Right renal cortex interstitium (tissue), 3 donors: ENCODE data around the gene TTI1. TPM values are rescaled to one million over a fixed set of nuclear protein-coding genes. Genes with fewer than 3 reads are reported as not detected.

ENCODE experiments used
- DNase-seq, 3 donors: peaks; one replicate each; pipeline ENCODE4 v3.0.0-alpha.2; 2013; ENCODE audit warnings: low read depth in 3 of 3, low spot score in 2 of 3
- polyA plus RNA-seq, 3 donors: library from polyadenylated mRNA; unstranded; fragments of 120-200 nt; gene quantifications; one replicate each; pipeline ENCODE4 v1.2.1, GENCODE V29; 2013; ENCODE audit not compliant: insufficient read length in 3 of 3

TTI1 gene
- polyA plus RNA-seq, 3 donors = 24.6 to 29.4 (median 25.5) TPM

DNA sequence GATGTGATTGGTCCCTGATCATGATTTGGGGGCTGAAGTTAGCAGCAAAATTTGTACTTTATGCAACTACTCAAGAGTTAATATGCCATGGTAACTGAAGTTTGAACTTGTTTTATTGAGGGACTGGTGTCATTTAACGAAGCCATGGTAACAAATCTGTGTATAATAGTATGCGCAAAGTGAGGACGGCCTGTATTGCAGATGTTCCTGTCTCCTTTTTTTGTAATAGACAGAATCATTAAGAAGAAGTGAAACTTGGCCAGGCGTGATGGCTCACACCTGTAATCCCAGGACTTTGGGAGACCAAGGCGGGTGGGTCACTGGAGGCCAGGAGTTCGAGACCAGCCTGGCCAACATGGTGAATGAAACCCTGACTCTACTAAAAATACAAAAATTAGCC is 22.6 kb upstream of the TTI1 start:
- no peak for DNase-seq

DNA sequence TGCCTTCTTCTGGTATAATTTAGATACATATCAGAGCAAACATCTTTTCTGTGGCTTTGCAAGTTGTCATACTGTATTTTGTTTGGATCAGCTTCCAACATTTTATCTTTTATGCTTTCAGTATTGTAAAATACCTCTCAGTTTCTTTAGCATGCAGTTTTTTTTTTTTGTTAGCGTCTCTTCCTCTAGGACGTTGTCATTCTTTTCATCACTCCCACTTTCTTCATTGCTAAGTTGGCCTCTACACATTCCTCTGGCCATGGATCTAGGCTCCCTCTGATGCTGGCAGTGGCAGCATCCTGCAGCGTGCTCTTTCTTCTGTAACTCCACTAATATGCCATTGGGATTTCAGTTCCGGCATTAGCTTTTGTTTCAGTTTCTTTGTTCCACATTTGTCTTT is 22.0 kb upstream of the TTI1 start:
- DNase-seq = no peak

DNA sequence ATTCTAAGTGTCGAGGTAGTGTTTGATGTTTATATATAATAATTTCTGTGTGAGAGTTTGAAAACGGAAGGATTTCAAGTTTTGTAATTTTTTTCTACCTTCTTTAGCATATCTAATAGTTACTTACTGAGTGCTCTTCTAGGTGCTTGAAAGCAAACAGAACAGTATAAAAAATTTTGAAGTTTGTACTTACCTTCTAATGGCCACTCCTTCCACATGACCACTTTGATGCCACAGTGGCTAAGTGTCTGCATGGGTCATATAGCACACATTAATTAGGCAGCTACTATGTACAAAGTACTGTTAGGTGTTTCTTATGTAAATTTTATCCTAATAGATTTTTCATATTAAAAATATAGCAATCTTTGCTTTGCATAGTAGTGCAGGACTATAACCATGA is 21.4 kb upstream of the TTI1 start:
- no peak for DNase-seq

DNA sequence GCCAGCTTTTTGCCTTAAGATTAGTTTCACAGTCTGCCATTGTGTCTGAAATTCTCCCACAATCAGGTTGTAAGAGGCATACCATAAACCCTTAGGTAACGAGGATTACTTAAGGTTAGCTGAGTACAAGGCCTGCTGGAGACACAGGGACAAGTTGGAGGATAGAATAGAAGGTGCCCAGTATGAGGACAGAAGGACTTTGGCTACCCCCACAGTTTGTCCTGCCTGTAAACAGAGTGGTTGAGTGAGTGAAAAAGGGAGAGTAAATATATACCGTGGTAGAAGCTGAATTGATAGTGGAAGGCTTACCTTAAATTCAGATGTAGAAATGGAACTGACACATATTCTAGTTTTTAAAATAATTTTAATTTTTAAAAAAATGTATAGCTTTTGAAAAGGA is 19.6 kb upstream of the TTI1 start:
- DNase-seq = no peak

DNA sequence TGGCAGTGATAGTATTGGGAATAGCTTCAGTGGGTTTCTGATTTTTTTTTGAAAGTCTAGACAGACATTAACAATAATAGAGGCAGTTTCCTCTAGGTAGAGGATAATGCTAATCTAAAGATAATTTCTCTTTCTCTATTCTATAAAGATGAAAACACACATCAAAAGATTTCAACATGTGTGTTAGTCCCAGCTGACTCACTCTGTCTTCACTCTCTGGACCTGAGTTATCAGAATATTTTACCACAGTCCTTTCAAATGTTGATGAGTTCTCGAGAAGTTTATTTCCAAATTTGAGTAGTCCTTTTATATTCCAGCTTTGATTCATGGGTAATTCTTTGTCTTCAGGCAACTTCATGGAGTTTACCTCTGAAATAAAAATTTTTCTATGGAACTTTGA is 17.4 kb upstream of the TTI1 start:
- DNase-seq = no peak

DNA sequence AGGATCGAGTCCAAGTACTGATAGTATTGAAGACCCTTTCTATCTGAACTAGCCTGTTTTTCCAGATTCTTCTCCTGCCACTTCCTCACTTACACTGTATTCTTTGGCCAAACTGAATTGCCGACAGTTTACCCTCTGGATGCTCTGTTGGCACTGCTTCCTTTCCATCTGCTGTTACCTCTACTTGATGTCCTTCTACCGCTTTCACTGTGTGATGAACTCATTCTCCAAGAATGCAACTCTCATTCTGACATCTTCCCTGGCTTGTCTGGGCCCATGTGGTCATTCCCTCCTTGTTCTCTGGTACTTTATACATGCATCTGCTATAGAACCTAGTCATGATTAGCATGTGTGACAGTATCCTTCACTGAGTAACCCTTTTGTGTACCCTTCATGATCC is 16.5 kb upstream of the TTI1 start:
- DNase-seq = no peak

DNA sequence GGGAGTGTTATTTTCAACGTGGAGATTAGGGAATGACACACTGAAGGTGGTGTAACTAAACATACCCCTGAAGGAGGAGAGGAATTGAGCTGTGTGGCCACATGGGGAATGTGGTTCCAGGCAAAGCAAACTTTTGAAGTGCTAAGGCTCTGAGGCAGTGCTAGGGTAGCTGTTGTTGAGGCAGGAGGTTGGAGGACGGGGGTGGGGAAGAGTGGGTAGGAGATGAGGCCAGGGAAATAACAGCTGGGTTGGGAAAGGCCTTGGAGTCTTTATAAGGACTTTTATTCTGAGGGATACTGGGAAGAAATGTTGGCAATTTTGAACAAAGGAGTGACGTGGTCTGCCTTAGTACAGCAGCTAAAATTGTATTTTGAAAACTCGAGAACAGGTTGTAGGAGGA is 13.3 kb upstream of the TTI1 start:
- DNase-seq = no peak

DNA sequence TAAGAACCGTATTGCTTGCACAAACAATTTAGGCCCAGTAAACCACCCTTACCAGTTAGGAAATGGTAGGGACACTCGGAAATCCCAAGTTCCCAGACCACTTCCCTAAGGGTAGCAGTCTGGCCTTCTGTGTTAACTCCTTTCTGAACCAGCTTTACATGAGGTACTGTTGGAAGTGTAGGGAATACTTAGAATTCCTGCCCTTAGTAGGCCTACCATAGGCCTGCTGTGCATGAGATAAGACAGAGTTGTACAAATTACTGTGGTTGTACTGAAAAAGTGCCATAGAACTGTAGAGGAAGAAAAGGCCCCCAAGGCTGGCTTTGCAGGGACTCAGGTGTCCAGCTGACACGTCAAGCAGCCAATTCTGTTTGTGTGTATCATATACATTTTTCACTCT is 11.4 kb upstream of the TTI1 start:
- no peak for DNase-seq

DNA sequence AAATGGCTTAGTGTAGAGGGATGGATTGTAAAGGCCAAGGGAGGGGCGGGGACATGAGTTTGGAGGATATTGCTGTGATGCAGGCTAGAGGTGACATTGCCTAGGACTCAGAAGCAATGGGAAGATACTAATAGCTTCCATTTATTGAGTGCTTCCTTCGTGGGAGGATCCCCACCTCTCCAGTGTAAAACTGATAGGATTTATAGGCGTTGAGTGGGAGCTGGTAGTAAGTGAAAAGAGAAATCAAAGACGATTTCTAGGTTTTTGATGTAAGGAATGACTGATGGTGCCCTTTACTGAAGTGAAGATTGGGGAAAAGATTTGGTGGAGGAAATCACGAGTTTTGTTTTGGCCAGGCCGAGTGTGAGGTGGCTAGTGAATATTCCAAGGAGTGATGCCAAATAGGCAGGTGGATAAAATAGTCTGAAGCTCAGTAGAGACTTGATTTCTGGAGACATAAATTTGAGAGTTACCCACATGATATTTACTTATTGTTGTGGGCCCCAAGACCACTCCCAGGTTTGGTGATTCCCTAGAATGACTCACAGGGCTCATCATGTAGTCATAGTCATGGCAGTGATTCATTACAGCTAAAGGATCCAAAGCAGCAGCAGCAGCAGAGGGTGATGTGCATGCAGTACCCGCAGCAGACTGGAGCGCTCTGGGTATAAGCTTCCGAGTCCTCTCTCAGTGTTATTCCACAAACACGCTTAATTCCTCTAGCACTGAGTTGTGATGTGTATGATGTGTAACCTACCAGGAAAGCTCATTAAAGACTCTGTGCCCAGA is 10.4 kb upstream of the TTI1 start:
- DNase-seq = no peak

DNA sequence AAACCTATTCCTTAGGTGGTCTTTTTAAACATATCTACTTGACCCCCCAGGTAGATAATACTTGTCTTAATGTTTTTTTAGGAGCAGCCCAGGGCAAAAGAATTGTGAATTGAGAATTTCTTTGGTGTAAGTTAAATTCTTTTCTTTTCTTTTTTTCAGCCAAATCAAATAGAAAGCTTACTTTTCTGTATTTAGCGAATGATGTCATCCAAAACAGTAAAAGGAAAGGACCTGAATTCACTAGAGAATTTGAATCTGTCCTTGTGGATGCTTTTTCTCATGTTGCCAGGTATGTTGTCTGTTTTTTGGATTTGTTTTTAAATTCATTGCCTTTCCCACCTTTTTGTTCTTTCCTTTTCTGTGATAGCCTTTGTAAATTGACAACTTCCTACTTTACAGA is 7.0 kb upstream of the TTI1 start:
- no peak for DNase-seq

DNA sequence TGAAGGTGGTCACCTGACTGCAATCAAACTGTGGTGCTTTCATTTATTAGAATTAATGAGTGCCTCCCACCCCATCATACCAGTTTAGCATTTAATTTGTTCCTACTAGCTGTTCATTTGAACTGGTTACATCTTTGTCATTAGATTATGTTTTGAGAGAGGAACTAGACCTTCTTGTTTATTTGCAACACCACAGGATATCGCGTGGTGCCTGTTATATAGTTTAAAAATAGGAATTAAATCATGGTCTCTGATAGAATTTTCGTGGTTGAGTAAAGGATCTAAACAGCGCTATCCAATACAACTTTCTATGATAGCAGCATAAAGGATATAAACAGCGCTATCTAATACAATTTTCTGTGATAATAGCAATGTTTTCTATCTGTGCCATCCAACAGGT is 3.1 kb upstream of the TTI1 start:
- DNase-seq = no peak

DNA sequence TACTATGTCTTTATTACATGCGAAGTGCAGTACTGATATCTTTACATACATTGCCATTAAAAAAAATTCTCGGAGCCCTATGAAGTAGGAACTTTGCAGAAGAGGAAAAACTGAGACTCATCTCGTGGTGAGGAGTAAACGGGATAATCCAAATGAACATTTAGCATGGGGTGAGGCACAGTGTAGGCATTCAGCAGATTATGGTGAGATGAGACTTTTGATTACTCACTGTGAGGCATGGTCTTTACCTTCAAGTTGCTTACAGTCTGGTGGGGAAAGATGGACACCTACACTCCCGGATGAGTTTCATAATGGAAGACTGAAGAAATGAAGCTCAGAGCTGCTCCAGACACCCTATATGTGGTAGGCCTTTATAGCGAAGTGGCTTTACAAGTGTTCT is 1.7 kb upstream of the TTI1 start:
- DNase-seq = no peak

DNA sequence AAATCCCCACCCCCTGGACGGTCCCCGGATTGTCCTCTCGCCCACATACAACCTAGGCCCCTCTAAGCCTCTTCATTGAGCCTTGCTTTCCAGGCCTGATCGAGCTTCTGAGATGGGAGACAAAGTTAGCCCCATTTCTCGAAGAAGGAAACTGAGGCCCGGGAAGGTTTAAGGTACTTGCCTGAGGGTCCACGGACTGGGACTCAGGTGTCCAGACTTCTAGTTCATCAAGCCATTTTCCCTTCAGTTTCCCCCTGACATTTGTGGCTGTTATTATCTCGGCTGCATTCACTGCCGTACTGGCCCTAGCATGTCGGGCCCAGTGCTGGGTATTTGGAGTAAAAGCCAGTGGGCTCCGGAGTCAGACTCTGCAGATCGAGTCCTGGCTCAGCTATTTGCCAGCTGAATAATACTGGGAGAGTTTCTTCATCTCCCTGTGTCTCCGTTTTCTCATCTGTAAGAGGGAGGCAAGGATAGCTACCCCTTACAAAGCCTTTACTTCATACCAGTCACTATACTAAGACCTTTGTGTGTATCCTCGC is 923 bp upstream of the TTI1 start:
- no peak for DNase-seq

DNA sequence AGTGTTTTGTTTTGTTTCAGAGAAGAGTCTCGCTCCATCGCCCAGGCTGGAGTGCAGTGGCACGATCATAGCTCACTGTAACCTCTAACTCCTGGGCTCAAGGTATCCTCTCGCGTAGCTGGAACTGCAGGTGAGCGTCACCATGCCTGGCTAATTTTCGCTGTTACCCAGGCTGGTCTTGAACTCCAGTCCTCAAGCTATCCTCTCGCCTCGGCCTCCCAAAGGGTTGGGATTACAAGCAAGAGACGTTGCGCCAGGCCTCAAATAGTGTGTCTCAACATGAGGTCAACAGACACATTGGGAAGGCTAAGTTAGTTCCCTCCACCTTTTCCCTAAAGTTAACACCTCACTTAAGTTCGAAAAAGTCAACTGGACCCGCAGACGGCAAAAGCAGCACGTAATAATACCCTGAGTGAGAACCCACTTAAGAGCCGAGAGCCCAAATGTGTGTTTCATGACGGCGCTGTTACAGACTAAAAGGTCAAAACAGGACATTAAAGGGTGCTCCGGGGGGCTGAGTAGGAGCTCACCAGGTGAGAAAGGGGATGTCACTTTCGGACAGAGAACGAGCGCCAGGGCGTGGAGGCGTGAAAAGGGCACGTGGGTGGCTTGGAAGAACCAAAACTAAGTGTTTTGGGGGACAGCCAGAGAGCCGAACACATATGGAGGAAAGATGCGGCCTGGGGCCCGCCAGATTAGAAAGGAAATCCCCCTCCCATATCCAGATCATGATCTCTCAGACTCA is 499 bp downstream of the TTI1 start:
- no peak for DNase-seq

DNA sequence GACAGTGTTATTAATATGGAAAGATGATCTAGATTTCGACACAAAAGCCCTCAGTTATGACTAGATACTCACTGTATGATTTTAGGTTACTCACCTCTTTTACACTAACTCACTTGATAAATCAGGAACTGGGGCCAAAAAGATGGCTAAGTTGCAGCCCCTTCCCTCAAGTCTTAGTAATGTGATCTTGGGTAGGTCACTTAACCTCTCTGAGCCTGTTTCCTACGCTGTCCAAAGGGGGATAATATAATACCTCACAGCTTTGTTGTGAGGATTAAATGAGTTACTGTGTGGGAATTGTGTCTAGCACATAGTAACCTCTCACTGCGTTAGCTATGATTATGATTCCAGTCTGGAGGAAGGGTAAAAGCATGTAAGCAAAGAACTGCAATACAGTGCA is 1.3 kb downstream of the TTI1 start:
- DNase-seq = no peak

DNA sequence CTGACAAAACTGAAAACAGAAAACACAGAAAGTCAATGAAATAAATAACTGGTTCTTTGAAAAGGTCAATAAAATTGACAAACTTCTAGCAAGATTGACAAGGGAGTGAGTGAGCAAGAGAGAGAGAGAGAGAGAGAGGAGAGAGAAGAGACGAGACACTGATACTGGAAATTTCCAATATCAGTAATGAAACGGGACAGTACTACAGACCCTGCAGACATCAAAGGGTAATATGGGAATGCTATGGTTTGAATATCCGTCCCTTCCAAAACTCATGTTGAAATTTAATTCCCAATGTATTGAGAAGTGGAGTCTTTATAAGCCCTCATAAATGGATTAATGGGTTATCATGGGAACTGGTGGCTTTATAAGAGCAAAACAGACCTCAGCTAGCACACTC is 3.8 kb downstream of the TTI1 start:
- DNase-seq = no peak

DNA sequence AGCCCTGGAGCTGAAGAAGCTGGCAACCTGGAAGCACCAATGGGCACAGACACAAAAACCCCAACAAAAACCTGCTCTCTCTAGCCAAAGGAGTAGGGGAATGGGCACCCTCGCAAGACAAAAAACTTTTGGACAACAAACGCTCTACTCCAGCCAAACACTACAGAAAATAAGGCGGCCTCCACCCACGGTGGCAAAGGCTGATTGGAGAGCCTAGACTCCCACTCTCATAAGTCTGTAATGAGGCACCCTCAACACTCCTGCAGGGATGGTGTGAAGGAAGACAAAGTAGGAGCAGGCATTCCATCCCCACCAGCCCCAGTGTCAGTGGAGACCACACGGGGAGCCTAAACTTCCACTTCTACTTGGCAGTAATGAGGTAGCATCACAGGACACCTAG is 8.8 kb downstream of the TTI1 start:
- no peak for DNase-seq

DNA sequence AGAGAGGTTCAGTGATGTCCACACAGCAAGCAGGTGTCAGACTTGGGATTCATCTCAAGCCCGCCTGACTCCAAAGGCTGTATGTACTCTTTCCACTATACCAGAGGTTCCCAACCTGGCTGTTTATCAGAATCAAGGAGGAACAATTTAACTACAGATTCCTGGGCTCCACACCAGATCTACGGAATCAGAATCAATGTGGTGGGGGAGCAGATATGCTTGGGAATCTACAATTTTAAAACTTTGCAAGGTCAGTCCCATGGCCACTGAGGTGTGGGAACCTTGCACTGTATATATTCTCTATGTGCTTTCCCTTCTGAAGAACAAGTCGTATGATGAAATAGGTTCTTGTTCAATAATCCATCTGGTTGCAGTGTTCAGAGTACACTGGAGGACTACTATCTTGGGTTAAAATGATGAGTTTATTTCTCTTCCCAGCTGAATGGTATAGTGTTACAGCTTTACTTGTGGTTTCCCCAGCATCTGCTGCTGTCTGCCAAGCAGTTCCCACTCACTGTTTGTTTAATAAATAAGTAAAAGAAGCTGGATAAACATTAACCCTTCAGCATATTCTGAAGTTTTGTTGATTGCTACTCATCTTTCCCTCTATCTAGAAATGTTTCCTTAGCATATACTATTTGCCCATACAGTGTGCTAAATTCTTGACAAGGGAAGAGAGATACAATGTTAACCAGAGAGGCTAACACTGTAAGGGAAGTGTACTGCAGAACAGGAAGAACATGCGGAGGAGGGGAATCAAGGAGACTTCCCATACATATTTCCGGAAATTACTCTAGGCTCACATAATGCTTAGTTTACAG is 9.9 kb downstream of the TTI1 start:
- DNase-seq = no peak

DNA sequence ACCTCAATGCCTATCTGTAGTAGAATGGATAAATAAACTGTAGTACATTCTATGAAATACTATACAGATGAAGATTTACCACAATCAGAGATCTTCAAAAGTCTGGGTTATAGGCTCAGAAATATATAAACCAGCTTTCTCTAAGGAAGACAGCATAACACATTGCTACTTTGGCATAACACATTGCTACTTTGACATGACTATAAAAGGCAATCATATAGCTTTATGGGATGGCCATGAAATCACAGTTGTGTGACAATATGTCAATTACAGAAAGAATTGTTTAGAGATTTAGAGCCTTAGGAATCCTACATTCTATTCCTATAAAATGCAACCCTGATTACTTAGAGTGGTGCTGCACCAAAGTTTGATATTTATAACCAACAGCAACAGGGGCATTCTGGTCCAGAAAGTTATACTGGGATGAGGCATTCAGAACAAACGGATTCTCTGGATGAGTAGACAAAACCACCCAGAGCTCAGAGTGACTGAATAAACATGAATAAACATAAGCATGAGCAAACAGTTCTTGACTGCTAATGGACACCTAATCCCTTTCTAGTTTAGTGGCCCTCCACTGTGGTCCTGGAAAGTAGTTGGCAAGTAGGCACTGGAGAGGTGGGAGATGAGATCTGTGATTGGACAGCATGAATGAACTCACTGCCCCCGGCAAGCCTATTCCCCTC is 12.0 kb downstream of the TTI1 start:
- no peak for DNase-seq

DNA sequence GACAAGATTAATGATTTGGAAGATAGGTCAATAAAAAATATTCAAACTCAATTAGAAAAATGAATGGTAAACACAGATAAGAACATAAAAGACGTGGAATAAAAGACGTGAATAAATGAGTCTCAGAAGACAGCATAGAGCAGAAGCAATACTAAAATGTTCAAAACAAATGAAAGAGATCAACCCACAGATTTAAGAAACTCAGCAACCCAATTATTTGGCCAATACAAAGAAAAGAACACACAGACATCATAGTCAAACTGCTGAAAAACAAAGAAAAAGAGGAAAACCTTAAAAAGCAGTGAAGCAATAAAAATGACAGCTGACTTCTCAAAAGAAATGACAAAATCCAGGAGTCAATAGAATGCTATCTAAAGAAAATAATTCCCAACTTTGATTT is 14.9 kb downstream of the TTI1 start:
- no peak for DNase-seq

DNA sequence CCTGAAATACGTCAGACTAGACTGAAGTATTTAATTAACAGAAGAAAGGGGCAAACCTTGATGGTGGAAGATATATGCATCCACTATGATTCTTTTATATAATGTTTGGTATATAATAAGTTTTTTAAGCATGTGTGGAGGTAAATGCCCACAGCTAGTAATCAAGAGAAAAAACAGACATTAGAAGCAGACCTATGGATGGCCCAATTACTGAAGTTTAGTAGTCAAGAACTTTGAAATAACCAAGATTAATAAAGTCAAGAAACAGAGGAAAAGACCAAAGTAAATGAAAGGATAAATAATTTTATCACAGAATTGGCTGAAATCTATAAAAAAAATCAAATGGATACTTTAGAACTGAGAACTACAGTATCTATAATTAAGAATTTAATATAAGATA is 15.3 kb downstream of the TTI1 start:
- DNase-seq = no peak
